Germinal center (tissue), 1 donor: ENCODE data around the gene ALOX12B.
"Not testable (repeated sequence)": the region's sequence is repeated elsewhere in the genome, so short reads cannot be mapped to it uniquely, and the experiment has no call there.

Experiments
- DNase-seq: peaks from one replicate; pipeline ENCODE4 v3.0.0; 2012; ENCODE audit warnings: mixed read lengths, low spot score

ALOX12B gene

DNA sequence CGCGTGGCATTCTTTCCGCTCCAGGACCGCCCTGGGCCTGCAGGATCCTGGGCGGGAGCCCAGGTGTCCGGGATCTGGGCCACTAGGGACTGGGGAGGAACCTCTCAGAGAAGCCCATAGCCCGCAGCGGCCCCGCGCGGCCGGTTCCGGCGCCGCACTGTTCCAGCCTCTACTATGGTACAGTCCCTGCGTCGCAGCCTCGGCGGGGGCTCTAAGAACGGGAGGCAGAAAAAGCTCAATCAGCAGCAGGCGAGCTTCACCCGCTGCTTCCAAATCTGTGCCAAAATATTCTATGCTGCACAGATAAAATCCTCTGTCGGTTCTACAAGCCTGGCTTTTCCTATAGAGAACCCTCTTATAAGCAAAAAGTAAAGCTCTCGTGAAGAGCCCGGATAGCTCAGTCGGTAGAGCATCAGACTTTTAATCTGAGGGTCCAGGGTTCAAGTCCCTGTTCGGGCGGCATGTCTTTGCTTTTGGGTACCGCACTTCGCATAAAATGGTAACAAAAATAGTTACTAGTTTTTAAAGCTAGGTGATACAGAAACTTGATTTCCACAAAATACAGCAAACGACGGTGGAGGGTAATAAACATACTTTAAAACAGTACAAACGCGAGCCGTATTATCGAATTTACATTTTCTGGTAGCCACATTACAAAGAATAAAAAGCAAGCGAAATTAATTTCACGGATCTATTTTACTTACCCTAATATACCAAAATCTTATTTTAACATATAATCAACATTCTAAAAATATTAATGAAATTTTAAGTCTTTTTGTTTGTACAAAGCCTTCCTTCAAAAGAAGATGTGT, 31.5 kb upstream of the ALOX12B start:
- DNase-seq = peak; percentile 82

DNA sequence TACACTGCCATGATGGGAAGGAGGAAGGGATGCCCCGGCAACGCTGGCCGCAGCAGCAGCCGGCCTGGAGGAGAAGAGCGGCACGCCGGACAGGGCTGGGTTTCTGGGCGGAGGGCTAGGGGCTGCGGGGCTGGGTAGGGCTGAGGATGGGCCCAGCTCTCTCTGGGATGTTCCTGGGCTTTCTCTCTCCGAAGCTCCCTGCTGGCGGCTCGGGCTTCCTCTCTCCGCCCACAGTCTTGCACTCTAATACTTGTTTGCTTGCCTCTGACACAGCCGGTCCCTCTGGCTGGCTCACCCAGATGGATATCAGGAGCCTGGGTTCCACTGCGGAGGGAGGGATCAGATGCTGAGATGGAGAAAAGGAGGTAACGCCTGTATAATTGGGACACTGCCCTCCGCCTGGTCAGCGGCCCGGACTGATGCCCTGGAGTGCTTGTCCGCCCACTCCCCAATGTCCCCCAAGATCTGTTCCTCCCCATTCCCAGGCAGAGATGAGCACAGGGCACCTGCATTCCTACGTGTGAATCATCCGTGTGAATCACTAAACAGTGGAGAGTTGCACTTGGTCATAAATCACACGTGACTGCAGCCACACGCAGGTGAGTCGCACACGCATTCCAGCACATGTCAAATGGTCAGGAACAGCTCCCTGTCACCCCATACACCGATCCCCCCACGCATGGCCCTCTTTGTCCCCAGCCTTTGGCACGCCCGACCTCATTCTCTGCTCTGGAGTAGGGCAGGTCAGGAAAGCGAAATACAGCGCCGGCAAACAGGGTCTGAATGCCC, 30.7 kb upstream of the ALOX12B start, which contains the start of gene ALOXE3:
Gene ALOXE3, minus strand, starts transcription at position 535 of the 789 bp plus-strand sequence. Its CDS starts 524 bp downstream, at position 11.
- DNase-seq = no peak

DNA sequence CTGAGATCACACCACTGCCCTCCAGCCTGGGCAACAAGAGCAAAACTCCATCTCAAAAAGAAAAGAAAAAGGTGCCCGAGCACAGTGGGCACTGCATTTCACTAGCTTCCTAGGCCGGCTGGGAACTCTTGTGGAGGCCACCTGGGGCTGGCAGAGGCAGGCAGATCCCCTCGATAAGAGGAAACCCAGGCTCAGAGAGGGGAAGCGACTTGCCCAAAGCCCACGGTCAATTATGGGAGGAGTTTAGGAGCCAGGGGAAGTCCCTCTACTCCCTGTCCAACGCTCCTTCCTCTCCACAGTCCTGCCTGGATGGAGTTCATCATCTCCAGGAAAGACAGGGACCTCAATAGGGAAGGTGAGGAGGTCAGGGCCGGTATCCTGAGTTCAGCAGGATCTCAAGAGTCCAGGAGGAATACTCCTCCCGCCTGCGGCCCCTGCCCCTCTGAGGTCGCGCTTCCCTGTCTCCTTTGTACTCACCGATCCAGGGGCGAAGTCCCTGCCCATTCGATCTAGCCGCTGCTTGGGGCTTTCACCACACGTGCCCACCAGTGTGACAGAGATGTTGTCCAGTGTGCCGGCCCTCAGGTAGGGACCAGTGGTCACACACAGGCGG, 30.0 kb upstream of the ALOX12B start:
- DNase-seq = no peak

DNA sequence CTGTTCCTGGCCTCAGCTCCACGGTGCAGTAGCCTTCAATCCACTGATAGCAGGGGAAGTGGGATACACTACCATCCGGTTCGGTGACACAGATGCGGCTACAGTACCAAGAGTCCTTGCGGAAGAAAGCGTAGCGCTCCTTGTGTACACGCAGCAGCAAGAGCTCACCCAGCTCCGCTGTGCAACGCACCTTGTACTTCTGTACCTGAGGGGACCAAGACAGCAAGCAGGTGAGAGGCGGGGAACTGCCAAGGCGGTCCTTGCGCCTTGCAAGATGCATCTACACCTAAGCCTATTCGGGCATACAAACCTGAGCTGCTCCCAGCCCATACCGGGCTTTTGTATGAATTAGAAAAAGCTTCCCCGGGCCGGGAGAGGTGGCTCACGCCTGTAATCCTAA, 29.3 kb upstream of the ALOX12B start:
- DNase-seq = no peak

DNA sequence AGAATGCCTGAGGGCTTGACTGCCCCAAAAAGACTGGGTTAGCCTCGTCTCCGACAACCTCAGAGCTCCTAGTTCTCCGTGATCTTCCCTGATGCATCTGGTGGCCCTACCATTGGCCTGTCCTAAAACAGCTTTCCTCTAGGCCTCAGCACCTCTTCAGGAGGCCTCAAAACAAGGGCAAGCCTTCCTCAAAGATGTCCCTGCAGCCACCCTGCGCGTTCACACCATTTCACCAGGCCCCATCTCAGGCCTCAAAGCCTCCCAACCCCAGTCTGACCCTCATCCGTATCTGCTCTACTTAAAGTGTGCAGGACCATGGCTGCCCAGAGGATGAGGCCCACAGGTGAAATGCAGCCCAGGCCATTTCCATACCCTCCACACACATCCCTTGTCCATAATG, 23.4 kb upstream of the ALOX12B start:
- DNase-seq = no peak

DNA sequence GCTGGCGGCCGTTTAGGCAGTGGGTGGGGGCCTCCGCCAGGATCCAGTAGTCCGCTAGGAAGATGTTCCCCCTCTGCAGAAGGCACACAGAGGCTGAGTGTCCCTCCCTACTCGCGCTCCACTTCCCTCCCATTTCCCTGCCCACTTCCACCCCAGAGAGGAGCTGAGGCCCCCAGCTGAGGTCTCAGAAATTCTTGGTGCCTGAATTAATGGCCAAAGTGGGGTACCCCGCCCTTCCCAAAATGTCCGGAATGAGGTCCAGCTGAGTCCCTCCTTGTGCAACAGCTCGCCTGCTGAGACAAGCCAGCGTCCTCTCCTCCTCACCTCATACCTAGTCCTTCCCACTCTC, 22.9 kb upstream of the ALOX12B start:
- no peak for DNase-seq

DNA sequence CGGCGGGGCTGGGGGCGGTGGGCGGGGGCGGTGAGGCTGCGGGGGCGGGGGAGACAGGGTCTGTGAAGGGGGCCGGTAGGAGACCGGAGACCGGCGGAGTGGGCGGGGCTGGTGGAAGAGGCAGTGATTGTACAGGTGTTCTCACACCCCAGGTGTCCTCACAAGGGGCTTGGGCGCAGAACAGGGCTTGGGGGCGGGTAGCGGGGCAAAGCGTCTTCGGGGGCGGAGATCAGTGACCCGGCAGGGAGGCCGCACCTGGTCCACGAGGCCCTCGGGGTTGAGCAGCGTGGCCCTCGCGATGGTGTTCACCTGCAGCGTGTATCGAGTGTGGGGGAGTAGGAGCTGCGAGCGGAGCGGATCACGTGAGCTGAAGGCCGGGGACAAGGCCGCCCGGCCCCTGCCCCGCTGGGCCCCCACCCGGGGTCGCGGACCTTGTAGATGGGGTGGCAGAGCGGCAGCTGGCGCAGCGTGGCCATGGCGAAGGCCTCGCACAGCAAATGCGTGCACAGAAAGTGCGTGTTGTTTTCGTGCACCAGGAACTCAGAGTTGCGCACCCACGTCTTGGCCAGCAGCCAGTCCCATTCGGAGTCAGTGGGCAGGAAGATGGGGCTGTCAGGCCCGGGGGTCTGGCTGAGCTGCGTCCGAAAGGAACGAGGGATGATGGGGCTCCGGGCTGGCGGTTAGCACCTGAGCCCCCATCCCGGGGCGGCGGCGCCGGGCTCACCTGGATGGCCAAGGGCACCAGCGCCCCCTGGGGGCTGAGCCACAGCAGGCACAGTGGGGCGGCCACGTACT, 22.3 kb upstream of the ALOX12B start:
- DNase-seq = peak; percentile 84

DNA sequence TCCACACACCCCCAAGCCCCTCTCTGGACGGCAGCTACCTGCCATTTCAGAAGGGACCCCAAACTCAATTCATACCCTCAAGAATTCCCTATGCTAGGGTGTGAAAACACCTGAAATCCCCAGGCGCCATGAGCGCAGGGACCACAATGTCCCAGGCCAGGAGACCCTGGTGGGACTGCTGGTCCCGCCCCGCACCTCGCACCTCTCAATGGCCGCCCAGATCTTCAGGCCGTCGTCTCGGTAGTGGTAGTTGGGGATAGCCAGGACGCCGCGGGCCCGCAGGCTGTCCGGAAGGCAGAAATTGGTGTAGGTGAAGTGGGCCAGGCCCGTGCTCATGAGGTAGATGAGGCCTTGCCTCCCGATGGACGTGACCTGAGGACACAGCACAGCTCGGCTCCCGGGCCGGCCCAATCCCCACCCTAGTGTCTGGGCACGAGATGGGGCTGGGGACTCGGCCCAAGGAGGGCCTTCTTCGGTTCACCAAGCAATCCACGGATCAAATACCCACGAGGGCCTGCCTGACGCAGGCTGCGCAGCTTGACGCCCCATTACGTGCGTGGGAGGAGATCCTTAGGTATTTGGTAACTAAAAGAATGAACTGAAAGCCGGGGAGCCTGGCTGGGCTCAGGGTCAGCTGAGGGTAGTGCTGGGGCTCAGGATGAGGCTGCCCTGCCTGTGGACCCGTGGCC, 21.6 kb upstream of the ALOX12B start:
- DNase-seq = no peak

DNA sequence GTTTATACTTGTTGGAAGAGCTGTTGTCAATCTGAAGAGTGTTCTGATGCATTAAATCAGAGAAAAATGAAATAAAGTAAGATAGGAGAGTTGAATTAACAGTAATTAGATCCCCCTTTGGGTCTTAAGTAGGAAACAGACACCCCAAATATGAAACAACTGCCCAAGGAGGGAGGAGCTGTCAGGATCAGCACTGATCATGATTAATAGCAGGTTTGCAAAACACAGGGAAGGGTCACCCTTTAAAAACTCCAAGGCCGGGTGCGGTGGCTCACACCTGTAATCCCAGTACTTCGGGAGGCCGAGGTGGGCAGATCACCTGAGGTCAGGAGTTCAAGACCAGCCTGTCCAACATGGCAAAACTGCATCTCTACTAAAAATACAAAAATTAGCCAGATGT, 19.5 kb upstream of the ALOX12B start:
- DNase-seq = not testable (repeated sequence)

DNA sequence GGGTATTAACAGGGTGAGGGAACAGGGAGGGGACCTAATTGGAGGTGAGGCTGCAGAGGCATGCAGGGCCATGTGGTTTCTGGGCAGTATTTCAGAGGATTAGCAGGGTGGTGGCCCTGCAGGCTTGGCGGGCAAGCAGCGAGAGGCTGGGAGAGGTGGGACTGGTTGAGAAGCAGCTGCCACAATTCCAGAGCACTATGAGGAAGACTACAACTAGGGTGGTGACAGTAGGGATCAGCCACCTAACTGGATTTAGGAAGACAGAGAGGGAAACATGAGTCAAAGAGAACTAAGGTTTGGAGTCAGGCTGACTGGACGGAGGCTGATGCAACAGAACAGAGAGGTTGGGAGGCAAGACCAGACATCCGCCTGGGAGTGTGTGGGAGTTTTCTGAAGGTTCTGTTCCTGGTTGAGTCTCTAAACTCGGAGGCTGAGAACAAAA, 18.5 kb upstream of the ALOX12B start:
- DNase-seq = no peak

DNA sequence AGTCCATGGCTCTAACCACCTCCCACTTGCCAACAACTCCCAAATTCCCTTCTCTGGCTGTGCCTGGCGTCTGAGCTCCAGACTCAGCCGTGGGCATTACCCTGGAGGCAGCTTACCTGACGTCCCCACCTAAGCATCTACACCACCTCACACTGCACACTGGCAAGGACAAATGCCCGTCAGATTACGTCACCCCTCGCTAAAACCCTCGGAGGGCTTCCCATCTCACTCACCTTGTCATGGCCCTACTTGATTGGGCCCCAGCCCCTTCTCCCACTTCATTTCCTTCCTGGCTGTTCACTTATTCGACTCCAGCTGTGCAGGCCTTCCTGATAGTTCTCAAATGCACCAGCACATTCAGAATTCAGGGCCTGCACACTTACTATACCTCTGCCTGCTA, 17.4 kb upstream of the ALOX12B start:
- no peak for DNase-seq

DNA sequence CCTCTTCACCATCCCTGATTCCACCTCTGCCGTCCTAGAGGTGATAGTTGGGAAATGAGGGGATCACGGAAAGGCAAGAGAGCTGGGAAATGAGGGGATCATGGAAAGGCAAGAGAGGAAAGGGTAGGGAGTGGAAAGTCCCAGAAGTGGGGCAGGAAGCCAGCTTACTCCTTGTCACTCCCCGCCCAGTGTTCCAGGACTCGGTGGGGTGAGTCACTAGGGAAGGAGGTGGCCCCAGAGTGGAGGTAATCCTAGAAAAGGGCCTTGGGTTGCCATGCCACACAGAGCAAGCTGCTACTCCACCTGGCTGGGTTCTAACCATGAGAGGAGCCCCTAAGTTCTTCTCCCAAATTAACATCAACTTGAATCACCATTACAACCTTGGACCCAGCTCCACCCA, 16.0 kb upstream of the ALOX12B start:
- DNase-seq = no peak

DNA sequence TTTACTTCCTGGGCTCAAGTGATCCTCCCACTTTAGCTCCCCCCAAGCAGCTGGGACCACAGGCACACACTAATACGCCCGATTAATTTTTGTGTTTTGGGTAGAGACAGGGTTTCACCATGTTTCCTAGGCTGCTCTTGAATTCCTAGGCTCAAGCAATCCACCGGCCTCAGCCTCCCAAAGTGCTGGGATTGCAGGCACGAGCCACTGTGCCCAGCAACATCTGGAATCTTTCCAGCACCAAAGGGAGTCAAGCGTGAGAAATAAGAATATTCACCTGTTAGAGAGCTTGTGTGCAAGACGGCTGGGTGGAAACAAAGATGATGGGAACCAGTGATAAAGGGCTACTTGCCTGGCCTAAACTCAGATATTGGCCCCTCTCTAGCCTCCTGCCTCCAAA, 14.2 kb upstream of the ALOX12B start:
- no peak for DNase-seq

DNA sequence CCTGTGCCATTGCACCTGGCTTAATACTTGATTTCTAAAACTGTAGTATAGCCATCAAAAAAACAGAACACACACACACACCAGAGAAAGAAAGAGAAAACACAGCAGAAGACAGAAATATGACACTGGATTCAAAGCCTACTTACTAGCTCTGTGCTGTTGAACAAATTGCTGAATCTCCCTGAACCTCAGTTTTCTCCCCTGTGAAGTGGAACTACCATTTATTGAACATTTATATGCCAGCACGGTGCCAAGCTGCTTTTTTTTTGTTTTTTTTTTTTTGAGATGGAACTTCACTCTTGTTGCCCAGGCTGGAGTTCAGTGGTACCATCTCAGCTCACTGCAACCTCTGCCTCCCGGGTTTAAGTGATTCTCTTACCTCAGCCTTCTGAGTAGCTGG, 13.2 kb upstream of the ALOX12B start:
- no peak for DNase-seq

DNA sequence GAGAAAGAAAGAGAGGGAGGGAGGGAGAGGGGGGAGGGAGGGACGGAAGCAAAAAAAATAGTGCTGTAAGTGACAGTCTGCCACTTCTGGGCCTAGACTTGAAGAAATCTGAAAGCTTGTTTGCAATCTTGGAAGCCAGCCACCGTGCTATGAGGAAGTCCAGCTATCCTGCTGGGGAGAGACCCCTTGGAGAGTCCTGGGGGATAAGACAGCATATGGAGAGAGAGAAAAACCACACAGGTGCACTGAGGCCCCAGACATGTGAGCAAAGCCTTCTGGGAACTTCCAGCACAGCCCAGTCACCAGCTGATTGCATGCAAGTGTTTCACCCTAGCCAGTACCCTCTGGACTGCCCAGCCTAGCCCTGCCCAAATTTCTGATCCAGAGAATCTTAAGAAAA, 12.6 kb upstream of the ALOX12B start:
- no peak for DNase-seq

DNA sequence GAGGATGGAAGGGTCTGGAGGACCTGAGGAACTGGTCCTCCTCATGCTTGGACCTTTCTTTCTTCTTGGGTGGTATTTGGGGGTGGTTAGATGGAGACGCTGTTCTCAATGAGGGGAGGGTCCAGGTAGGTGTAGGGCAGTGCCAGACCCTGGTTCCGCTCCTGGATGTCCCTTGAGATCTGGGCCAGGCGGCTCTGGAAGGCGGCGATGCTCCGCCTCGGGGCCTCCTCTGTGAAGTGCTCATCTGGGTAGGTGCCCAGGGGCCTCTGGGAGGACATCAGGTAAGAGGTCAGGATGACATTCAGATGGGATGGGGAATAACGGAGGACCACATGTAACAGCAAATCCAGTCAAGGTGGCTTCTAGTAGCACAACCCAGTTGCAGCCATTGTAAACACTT, 9.0 kb upstream of the ALOX12B start:
- DNase-seq = no peak

DNA sequence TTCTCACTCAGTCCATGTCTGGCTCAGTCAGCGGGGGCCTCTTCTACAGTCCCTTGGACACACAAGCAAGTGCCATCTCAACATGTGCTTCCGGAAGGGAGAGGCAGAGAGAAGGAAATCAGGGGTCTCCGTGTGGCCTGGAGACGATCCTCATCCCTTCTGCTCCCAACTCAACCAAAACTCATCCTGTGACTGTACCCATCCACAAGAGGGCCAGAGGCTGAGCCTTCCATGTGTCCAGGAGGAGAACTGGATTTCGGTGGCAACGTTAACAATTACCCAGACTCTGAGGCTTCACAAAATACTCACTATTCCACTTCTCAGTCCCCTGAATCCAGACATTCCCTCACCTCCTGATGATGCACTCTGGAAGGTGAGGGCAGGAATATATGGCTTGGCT, 7.8 kb upstream of the ALOX12B start:
- no peak for DNase-seq

DNA sequence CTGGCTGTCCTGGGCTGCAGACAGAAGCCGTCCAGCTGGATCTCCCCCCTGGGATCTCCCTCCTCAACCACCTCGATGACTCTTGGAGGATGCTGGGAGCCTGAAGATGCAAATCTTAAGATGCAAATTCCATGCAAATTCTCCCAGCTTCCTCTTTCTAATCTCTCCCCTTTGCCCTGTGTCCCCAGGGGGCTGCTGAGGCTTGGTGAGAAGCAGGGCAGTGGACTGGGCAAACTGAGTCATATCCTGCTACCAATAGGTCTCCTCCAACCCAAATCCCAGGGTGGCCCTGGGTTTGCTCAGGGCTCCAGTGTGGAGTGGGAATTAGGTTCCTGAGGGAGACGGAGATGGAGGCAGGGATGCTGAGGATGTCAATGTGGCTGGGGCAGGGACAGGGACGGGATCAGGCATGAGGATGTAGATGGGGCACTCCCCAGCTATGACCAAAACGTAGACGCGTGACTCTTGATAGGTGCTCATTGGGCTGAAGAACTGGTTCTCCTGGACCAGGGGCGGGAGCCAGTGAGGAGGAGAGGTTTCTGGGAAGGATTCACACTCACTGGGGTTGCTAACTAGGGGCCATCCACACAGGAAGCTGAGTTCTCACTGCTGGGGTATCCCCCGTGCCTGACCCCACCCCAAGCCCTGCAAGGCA, 3.6 kb upstream of the ALOX12B start:
- peak; percentile 87 for DNase-seq

DNA sequence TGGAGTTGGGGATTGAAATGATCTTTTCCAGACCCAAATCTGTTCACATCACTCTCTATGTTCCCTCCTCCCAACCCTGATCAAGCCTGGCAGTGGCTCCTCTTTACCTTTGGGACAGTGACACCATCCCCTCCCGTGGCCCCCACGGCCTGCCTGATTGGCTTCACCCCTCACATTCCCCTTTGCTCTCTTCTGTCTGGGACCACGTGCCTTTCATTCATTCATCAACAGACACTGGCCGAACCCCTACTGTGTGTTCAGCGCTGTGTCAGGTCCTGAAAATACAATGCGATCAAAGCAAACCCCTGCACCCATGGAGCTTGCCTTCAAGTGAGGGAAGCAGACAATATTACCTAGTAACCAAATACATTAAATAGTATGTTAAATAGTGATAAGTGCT, 2.2 kb upstream of the ALOX12B start:
- no peak for DNase-seq

DNA sequence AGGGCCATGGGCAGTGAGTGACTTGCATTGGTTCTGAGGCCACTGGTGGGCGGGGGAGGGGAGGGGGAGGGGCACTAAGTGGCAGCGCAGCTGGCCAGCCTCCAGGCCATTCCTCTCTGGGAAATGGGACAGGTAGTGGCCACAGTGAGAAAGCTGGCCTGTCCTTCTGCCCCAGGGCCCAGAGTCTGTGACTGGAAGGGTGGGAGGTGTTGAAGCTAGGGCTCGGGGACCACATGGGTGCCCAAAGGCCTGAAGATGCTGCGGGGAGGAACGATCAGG, 375 bp upstream of the ALOX12B start:
- no peak for DNase-seq

DNA sequence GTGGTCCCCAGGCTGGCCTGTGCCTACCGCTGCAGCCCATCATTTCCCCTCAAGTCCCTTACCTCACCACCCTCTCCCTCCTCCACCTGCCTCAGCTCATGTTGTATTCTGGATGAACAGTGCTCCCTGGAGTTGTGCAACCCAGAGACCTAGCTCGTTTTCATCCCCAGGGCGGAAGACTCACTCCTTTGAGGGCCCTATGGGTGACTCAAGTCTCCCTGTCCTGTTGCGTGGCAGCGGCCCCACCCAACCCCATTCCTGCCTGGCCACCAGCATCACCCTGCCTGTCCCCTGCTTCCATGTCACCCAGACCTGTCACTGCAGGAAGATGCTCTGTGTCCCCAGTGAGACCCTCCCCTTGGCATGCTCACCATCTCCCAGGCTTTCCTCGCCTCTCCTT, 3.3 kb downstream of the ALOX12B start:
- no peak for DNase-seq
